NCI-H748 treated with DMSO at 0.1 percent for 48 hours (cell line): ENCODE results near the gene PRR19.

ENCODE experiments used
- DNase-seq: peaks from one replicate; lab custom pipeline; 2025; lab: John Stamatoyannopoulos, UW

PRR19 gene

GRCh38 chr19:42283188-42284065 is 18.5 kb upstream of the PRR19 start:
- DNase-seq = peak; percentile 91

- peak; percentile 66 for DNase-seq
Measured at GRCh38 chr19:42284066-42284501, 17.8 kb upstream of the PRR19 start.

DNA sequence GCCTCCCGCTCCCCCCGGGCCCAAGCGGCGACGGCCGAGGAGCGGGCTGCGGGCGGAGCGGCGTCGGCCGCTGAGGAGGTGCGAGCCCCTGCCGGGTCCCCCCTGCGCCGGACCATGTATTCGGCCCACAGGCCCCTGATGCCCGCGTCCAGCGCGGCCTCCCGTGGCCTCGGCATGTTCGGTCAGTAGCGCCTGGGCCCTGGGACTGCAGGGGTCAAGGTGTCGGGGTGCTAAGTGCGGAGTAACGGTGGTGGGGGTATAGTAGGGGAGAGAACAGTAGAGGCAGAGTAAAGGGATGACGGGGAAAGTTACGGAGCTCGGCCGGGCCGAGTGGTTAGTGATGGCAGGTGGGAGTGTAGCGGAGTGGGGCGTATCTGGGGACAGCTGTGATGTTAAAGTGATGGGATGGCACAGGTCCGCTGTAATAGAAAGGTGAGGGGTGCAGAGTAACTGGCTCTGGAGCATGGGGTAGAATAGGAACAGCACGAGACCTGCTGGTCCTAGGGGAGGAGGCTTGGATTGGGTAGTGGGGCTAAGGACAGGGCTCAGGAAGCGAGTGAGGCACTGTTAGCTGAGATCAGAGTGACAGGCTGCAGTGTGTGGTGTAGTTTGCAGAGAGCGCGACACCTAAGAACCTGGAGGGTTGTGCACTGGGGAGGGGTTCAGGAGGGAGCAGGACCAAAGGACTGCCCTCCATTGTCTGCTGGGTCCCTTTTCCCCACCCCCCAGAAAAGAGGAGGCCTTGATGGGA is 17.2 kb upstream of the PRR19 start:
- peak; percentile 50 for DNase-seq

DNA sequence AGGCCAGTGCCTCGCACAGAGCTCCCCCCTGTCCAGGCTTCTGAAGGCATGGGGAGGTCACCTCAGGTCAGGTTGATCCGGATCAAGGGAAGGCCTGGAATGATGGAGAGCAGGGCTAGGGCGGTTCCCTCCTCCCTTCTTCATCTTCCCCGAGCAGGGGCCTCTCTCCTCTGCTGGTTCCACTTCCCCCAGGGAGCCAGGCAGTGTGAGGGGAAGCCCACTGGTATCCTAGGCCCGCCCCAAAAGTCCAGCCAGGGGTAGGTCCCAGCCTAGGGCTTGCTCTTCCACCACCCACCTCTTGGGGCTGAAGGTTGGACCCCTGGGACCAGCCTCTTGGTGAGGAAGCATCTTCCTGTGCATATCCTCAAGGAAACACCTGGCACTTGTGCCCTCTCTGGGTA is 16.4 kb upstream of the PRR19 start:
- DNase-seq = no peak

DNA sequence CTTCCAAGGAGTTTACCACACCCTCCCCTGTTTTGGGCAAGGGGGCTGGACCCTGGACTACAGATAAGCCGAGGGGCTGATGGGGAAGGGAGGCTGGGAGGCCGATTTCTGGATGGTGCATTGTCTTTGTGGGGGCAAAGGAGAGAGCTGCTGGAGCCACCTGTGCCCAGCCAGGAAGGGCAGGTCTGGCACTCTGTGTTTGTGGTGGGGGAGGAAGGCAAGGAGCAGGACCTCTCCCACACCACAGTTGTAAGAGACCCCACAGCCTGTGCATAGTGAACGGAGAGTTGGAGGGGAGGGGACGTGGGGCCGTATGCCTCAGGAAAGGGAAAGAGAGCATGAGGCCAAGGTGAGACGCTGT is 16.0 kb upstream of the PRR19 start:
- DNase-seq = no peak

GRCh38 chr19:42286349-42287016 is 15.4 kb upstream of the PRR19 start:
- no peak for DNase-seq

GRCh38 chr19:42287017-42287826 is 14.7 kb upstream of the PRR19 start:
- no peak for DNase-seq

DNA sequence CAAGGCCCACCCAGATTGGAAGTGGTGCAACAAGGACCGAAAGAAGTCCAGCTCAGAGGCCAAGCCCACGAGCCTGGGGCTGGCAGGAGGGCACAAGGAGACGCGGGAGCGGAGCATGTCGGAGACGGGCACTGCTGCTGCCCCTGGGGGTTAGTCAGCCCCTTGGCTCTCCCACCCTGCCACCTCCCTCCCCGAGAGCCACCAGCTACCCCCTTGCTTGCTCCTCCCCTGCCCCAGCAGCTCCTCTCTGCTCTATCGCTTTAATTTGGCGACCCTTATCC is 14.2 kb upstream of the PRR19 start:
- no peak for DNase-seq

GRCh38 chr19:42288387-42288786 is 13.5 kb upstream of the PRR19 start:
- DNase-seq = no peak

GRCh38 chr19:42288881-42289555 is 12.9 kb upstream of the PRR19 start:
- DNase-seq = no peak

GRCh38 chr19:42289556-42290041 is 12.3 kb upstream of the PRR19 start:
- no peak for DNase-seq

GRCh38 chr19:42290136-42290522 is 11.8 kb upstream of the PRR19 start:
- no peak for DNase-seq

DNA sequence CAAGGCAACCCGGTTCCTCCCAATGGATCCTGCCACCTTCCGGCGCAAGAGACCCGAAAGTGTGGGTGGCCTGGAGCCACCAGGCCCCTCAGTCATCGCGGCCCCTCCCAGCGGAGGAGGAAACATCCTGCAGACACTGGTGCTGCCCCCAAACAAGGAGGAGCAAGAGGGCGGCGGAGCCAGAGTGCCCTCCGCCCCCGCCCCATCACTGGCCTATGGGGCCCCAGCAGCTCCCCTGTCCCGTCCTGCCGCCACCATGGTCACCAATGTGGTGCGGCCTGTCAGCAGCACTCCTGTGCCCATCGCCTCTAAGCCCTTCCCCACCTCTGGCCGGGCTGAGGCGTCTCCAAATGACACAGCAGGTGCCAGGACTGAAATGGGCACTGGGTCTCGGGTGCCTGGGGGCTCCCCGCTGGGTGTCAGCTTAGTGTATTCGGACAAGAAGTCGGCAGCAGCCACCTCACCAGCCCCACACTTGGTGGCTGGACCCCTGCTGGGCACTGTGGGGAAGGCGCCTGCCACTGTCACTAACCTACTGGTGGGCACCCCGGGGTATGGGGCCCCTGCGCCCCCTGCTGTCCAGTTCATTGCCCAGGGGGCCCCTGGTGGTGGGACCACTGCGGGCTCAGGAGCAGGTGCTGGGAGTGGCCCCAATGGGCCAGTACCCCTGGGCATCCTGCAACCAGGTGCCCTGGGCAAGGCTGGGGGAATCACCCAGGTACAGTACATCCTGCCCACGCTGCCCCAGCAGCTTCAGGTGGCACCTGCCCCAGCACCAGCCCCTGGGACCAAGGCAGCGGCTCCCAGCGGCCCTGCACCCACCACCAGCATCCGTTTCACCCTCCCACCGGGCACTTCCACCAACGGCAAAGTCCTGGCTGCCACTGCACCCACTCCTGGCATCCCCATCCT is 11.2 kb upstream of the PRR19 start:
- DNase-seq = no peak

GRCh38 chr19:42291435-42291810 is 10.5 kb upstream of the PRR19 start:
- no peak for DNase-seq

DNA sequence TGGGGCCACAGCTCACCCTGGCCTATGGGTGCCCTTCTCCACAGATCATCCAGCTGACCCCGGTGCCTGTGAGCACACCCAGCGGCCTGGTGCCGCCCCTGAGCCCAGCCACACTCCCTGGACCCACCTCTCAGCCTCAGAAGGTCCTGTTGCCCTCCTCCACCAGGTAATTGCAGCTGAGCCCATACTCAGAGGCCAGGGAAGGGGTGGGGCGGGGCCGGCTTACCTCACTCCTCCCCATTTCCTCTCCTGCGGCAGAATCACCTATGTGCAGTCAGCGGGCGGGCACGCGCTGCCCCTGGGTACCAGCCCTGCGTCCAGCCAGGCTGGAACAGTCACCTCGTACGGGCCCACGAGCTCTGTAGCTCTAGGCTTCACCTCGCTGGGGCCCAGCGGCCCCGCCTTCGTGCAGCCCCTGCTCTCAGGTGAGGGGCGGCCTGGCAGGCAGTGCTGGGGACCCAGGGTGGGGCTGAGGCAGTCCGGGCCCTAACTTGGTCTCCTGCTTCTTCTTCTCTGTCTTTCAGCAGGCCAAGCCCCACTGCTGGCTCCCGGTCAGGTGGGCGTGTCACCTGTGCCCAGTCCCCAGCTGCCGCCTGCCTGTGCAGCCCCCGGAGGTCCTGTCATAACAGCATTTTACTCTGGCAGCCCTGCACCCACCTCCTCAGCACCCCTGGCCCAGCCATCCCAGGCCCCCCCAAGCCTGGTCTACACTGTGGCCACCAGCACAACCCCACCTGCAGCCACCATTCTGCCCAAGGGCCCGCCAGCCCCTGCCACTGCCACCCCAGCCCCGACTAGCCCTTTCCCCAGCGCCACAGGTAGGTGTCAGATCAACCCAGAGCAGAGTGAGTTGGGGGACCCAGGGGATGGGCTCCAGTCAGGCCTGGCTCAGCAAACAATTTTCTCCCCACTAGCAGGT is 9.6 kb upstream of the PRR19 start:
- DNase-seq = no peak

DNA sequence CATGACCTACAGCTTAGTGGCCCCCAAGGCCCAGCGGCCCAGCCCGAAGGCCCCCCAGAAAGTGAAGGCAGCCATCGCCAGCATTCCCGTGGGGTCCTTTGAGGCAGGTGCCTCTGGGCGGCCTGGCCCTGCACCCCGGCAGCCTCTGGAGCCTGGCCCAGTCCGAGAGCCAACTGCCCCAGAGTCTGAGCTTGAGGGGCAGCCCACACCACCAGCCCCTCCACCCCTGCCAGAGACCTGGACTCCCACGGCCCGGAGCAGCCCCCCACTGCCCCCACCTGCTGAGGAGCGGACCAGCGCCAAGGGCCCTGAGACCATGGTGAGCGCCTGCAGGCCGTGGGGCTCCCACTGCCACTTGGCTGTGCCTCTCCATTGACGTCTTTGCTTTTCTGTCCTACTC is 9.0 kb upstream of the PRR19 start:
- DNase-seq = no peak

DNA sequence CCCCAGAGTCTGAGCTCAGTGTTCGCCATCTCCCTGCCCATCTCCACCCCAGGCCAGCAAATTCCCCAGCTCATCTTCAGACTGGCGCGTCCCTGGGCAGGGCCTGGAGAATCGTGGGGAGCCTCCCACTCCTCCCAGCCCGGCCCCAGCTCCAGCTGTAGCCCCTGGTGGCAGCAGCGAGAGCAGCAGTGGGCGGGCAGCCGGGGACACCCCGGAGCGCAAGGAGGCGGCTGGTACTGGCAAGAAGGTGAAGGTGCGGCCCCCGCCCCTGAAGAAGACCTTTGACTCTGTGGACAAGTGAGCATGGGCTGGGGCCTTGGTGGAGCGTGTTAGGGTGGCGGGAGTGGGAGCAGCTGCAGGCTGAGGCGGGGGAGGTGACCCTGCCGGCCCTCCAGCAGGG is 8.4 kb upstream of the PRR19 start:
- DNase-seq = no peak

GRCh38 chr19:42293948-42294347 is 8.0 kb upstream of the PRR19 start:
- no peak for DNase-seq

DNA sequence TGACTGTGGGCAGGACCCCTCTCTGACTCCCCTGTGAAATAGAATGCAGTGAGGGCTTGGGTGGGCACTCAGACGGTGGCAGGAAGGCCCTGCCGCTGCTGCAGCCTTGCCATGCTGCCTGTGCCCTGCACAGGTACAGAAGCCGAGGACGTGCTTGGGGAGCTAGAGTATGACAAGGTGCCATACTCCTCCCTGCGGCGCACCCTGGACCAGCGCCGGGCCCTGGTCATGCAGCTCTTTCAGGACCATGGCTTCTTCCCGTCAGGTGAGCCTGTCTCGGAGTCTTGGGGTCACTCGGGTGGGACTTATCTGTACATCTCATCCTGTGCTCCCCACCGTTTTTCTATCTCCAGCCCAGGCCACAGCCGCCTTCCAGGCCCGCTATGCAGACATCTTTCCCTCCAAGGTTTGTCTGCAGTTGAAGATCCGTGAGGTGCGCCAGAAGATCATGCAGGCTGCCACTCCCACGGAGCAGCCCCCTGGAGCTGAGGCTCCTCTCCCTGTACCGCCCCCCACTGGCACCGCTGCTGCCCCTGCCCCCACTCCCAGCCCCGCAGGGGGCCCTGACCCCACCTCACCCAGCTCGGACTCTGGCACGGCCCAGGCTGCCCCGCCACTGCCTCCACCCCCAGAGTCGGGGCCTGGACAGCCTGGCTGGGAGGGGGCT is 7.3 kb upstream of the PRR19 start:
- DNase-seq = no peak
